ENCODE results near the gene FARSB.

FARSB gene

GRCh38 chr2:222655787-222656525, at the start of gene FARSB (continued):
- TF ChIP-seq, protein P1, sequence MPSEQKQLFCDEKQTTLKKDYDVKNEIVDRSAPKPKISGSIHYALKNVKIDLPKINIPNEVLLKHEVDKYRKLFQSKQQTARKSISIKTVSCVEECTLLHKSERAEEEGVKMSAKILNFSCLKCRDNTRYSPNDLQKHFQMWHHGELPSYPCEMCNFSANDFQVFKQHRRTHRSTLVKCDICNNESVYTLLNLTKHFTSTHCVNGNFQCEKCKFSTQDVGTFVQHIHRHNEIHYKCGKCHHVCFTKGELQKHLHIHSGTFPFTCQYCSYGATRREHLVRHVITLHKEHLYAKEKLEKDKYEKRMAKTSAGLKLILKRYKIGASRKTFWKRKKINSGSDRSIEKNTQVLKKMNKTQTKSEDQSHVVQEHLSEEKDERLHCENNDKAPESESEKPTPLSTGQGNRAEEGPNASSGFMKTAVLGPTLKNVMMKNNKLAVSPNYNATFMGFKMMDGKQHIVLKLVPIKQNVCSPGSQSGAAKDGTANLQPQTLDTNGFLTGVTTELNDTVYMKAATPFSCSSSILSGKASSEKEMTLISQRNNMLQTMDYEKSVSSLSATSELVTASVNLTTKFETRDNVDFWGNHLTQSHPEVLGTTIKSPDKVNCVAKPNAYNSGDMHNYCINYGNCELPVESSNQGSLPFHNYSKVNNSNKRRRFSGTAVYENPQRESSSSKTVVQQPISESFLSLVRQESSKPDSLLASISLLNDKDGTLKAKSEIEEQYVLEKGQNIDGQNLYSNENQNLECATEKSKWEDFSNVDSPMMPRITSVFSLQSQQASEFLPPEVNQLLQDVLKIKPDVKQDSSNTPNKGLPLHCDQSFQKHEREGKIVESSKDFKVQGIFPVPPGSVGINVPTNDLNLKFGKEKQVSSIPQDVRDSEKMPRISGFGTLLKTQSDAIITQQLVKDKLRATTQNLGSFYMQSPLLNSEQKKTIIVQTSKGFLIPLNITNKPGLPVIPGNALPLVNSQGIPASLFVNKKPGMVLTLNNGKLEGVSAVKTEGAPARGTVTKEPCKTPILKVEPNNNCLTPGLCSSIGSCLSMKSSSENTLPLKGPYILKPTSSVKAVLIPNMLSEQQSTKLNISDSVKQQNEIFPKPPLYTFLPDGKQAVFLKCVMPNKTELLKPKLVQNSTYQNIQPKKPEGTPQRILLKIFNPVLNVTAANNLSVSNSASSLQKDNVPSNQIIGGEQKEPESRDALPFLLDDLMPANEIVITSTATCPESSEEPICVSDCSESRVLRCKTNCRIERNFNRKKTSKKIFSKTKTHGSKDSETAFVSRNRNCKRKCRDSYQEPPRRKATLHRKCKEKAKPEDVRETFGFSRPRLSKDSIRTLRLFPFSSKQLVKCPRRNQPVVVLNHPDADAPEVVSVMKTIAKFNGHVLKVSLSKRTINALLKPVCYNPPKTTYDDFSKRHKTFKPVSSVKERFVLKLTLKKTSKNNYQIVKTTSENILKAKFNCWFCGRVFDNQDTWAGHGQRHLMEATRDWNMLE (tag by site-specific recombination; conservative IDR thresholded peaks at IDR 0.05; ENCODE audit: low read depth) = peak; percentile 68
- no peak for TF ChIP-seq ZNF585B (tag by site-specific recombination; IDR thresholded peaks at IDR 0.05)
- TF ChIP-seq KLF7 (tag by site-specific recombination; IDR thresholded peaks at IDR 0.05; ENCODE audit: borderline replicate concordance) = peak; percentile 43; the same call in 1 of the 2 replicates
- TF ChIP-seq ZFHX2 (tag by site-specific recombination; conservative IDR thresholded peaks at IDR 0.05) = peak; percentile 81
- 0 out of 2 replicates have a peak, but pooled peaks have one; percentile 28 for TF ChIP-seq ZNF2 (tag by site-specific recombination; IDR thresholded peaks at IDR 0.05)
- TF ChIP-seq ZNF600 (tag by site-specific recombination; IDR thresholded peaks at IDR 0.05) = peak; percentile 87
- peak; percentile 54; the same call in 1 of the 2 replicates for TF ChIP-seq ZNF501 (tag by site-specific recombination; IDR thresholded peaks at IDR 0.05)
- TF ChIP-seq ZNF423 (tag by site-specific recombination; IDR thresholded peaks at IDR 0.05) = no peak
- no peak for TF ChIP-seq ZBTB21 (tag by site-specific recombination; IDR thresholded peaks at IDR 0.05)
- no peak for TF ChIP-seq ZNF530 (tag by site-specific recombination; IDR thresholded peaks at IDR 0.05; ENCODE audit: low read depth)
- TF ChIP-seq KLF1 (tag by site-specific recombination; IDR thresholded peaks at IDR 0.05) = peak; percentile 22; the same call in 1 of the 2 replicates
- peak; percentile 66; the same call in 1 of the 2 replicates for TF ChIP-seq YY1 (tag by site-specific recombination; IDR thresholded peaks at IDR 0.05)
- no peak for TF ChIP-seq ZNF510 (tag by site-specific recombination; IDR thresholded peaks at IDR 0.05; ENCODE audit: insufficient replicate concordance)
- no peak for TF ChIP-seq ZIC2 (tag by site-specific recombination; IDR thresholded peaks at IDR 0.05)
- TF ChIP-seq ZNF311 (tag by site-specific recombination; IDR thresholded peaks at IDR 0.05; ENCODE audit: borderline replicate concordance) = no peak
- peak; percentile 76 for TF ChIP-seq KLF8 (tag by site-specific recombination; IDR thresholded peaks at IDR 0.05)
- no peak for TF ChIP-seq MYNN (tag by site-specific recombination; IDR thresholded peaks at IDR 0.05; ENCODE audit: borderline replicate concordance)
- peak; percentile 67 for TF ChIP-seq ZXDB (tag by site-specific recombination; IDR thresholded peaks at IDR 0.05)
- no peak for TF ChIP-seq ZNF416 (tag by site-specific recombination; IDR thresholded peaks at IDR 0.05)
- no peak for TF ChIP-seq ZNF830 (tag by site-specific recombination; IDR thresholded peaks at IDR 0.05; ENCODE audit: low read depth)
- TF ChIP-seq HOXA7 (CRISPR knock-in tag; IDR thresholded peaks at IDR 0.05; ENCODE audit: borderline replicate concordance) = no peak
- TF ChIP-seq ZNF202 (tag by site-specific recombination; IDR thresholded peaks at IDR 0.05; ENCODE audit: borderline replicate concordance) = no peak
- no peak for TF ChIP-seq ZNF155 (tag by site-specific recombination; IDR thresholded peaks at IDR 0.05)
- peak; percentile 82 for TF ChIP-seq SP2 (tag by site-specific recombination; IDR thresholded peaks at IDR 0.05)
- no peak for TF ChIP-seq TCF7L2 (IDR thresholded peaks at IDR 0.05; ENCODE audit: borderline replicate concordance, low read depth, low read length)
- TF ChIP-seq SCRT1 (tag by site-specific recombination; IDR thresholded peaks at IDR 0.05; ENCODE audit: borderline replicate concordance) = no peak
- peak; percentile 77 for TF ChIP-seq YY2 (tag by site-specific recombination; IDR thresholded peaks at IDR 0.05)
- TF ChIP-seq ZNF768 (tag by site-specific recombination; IDR thresholded peaks at IDR 0.05) = no peak
- TF ChIP-seq ZNF629 (tag by site-specific recombination; IDR thresholded peaks at IDR 0.05) = 0 out of 2 replicates have a peak, but pooled peaks have one; percentile 33
- TF ChIP-seq REPIN1 (tag by site-specific recombination; IDR thresholded peaks at IDR 0.05; ENCODE audit: low read depth) = no peak
- peak; percentile 5; the same call in 1 of the 2 replicates for TF ChIP-seq ZBTB8A (tag by site-specific recombination; IDR thresholded peaks at IDR 0.05)
- TF ChIP-seq ZNF747 (tag by site-specific recombination; IDR thresholded peaks at IDR 0.05) = no peak
- no peak for TF ChIP-seq ZBTB7A (tag by site-specific recombination; IDR thresholded peaks at IDR 0.05; ENCODE audit: low read depth)
- TF ChIP-seq, protein P2, sequence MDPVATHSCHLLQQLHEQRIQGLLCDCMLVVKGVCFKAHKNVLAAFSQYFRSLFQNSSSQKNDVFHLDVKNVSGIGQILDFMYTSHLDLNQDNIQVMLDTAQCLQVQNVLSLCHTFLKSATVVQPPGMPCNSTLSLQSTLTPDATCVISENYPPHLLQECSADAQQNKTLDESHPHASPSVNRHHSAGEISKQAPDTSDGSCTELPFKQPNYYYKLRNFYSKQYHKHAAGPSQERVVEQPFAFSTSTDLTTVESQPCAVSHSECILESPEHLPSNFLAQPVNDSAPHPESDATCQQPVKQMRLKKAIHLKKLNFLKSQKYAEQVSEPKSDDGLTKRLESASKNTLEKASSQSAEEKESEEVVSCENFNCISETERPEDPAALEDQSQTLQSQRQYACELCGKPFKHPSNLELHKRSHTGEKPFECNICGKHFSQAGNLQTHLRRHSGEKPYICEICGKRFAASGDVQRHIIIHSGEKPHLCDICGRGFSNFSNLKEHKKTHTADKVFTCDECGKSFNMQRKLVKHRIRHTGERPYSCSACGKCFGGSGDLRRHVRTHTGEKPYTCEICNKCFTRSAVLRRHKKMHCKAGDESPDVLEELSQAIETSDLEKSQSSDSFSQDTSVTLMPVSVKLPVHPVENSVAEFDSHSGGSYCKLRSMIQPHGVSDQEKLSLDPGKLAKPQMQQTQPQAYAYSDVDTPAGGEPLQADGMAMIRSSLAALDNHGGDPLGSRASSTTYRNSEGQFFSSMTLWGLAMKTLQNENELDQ (tag by site-specific recombination; IDR thresholded peaks at IDR 0.05; ENCODE audit: low read depth) = no peak

All from HEK293 (cell line).